Psoas muscle (tissue), 8 donors: ENCODE results near the gene SELPLG. TPM values are rescaled to one million over a fixed set of nuclear protein-coding genes. Genes with fewer than 3 reads are reported as not detected.

ENCODE experiments used
- ATAC-seq, 4 donors: fragments of 200-7000 bp; cut with Tn5 transposase; one replicate each; pipeline ENCODE4 v1.9.1; 2020; ENCODE audit warnings: moderate library complexity in 3 of 4, mild to moderate bottlenecking in 2 of 4
- DNase-seq, 2 donors: peaks; one replicate each; pipeline ENCODE4 v3.0.0-alpha.2; 2020
- H3K27ac ChIP-seq: fragments of 200-600 bp; one replicate; pipeline ENCODE4 v1.8.0; 2022
- H3K27me3 ChIP-seq, 3 donors: fragments of 200-600 bp in 1 of 3; one replicate each; pipeline versions ENCODE4 v1.6.1 to v1.8.0; 2013 to 2022; ENCODE audit warnings: low read length in 2 of 3, mild to moderate bottlenecking in 2 of 3, moderate library complexity in 1 of 3; ENCODE audit not compliant: insufficient read depth in 3 of 3
- H3K36me3 ChIP-seq, 2 donors: fragments of 200-600 bp in 1 of 2; one replicate each; pipeline versions ENCODE4 v1.6.1 to v1.8.0; 2013 to 2022; ENCODE audit warnings: low read depth in 1 of 2, mild to moderate bottlenecking in 1 of 2, moderate library complexity in 1 of 2; ENCODE audit not compliant: insufficient read depth in 1 of 2
- H3K4me1 ChIP-seq: fragments of 200-600 bp; one replicate; pipeline ENCODE4 v1.8.0; 2022
- H3K4me3 ChIP-seq: fragments of 200-600 bp; one replicate; pipeline ENCODE4 v1.8.0; 2022; ENCODE audit warnings: mild to moderate bottlenecking
- H3K9me3 ChIP-seq: fragments of 200-600 bp; one replicate; pipeline ENCODE4 v1.8.0; 2022
- CTCF ChIP-seq: fragments of 200-600 bp; IDR thresholded peaks from one replicate; pipeline ENCODE4 v1.8.0; 2022; ENCODE audit warnings: antibody characterized with exemption
- WGBS, 3 donors: extraction: QIAGEN DNeasy Blood & Tissue Kit; methylation state at CpG; one replicate each; pipeline versions ENCODE4 v1.1.6 to v1.1.7; 2013; 5-methylcytosine and 5-hydroxymethylcytosine counted together
- intact Hi-C, 2 donors: fragments of 100-400 bp; cut with DNase I; formaldehyde crosslinking; loops; one replicate each; pipeline versions ENCODE4 v1.11.0 to v1.14.2; 2022
- polyA plus RNA-seq, 3 donors: library from polyadenylated mRNA; stranded (reverse); fragments of 200-250 nt; gene quantifications; one replicate each; pipeline ENCODE4 v1.2.3, GENCODE V29; 2013
- total RNA-seq, 4 donors: library from RNA; stranded (reverse); fragmentation: NEBNext Ultra II Directional in 2 of 4; extraction: Animal tissue kit (Norgen Biotek cat#: 25700) in 2 of 4; gene quantifications; one replicate each; pipeline versions ENCODE4 v1.2.1 to v1.2.4, GENCODE V29; 2021 to 2023
- donor health status: healthy with polysubstance abuse.
- donor health status: DM: no; HTN: no; CAD: no; lungs with moderate emphysema.
- donor health status: Bipolar disorder and iron deficiency.
- donor health status: healthy.
- donor health status: DM: yes; HTN: yes; CAD: no.
- donor health status: DM: no; HTN: no; CAD: no.
- donor health status: DM: no; HTN: no; CAD: no.
- donor health status: DM: yes; HTN: yes; CAD: no.

Gene SELPLG
- total and polyA plus RNA-seq, 7 donors: 0.62 to 3.8 (median 1.5) TPM

- no peaks in the 10 kb centered on the region for H3K9me3 ChIP-seq
- no peak for TF ChIP-seq CTCF
- intact Hi-C loops: no loop called here
- H3K4me3 ChIP-seq: no peak overlapping the region
- no peaks in the 10 kb centered on the region for H3K27me3 ChIP-seq
- peaks cover 24 to 89% of the 10 kb centered on the region in 2 donors for H3K36me3 ChIP-seq
- ATAC-seq (no peak), DNase-seq (no peak)
- 90 to 94% (median 90%) methylated on average over 9 of the region's 9 CpGs for WGBS, 3 donors
- peaks cover 15% of the 10 kb centered on the region for H3K4me1 ChIP-seq
- no peak overlapping the region for H3K27ac ChIP-seq
These were observed 14.7 kb upstream of the SELPLG start for GRCh38 chr12:108648371-108648770.

GRCh38 chr12:108647585-108648287, 14.0 kb upstream of the SELPLG start:
- TF ChIP-seq CTCF: no peak
- ATAC-seq (no peak), DNase-seq (no peak)
- intact Hi-C loops: no loop called here
- H3K27ac ChIP-seq: no peak overlapping the region
- H3K36me3 ChIP-seq: peaks cover 22 to 82% of the 10 kb centered on the region in 2 donors
- H3K4me3 ChIP-seq: no peak overlapping the region
- H3K9me3 ChIP-seq: no peaks in the 10 kb centered on the region
- no peaks in the 10 kb centered on the region for H3K27me3 ChIP-seq
- 80 to 83% (median 82%) methylated on average over 11 of the region's 11 CpGs for WGBS, 3 donors
- peaks cover 21% of the 10 kb centered on the region for H3K4me1 ChIP-seq

GRCh38 chr12:108646600-108647579, 13.2 kb upstream of the SELPLG start:
- DNase-seq: no peak
- intact Hi-C loops: no loop called here
- Histone ChIP-seq H3K36me3 (peaks cover 19 to 74% of the 10 kb centered on the region in 2 donors), H3K9me3 (no peaks in the 10 kb centered on the region), H3K4me3 (no peak overlapping the region), H3K27me3 (no peaks in the 10 kb centered on the region), H3K4me1 (peaks cover 28% of the 10 kb centered on the region), H3K27ac (no peak overlapping the region)
- 66 to 75% (median 69%) methylated on average over 10 of the region's 10 CpGs for WGBS, 3 donors
- no peak for ATAC-seq
- TF ChIP-seq CTCF: no peak

GRCh38 chr12:108645686-108646599, 12.2 kb upstream of the SELPLG start:
- no peak for TF ChIP-seq CTCF
- WGBS, 3 donors: 53 to 70% (median 63%) methylated on average over 15 of the region's 15 CpGs
- Histone ChIP-seq H3K9me3 (no peaks in the 10 kb centered on the region), H3K4me1 (peaks cover 32% of the 10 kb centered on the region), H3K27ac (no peak overlapping the region), H3K36me3 (peaks cover 13 to 64% of the 10 kb centered on the region in 2 donors), H3K27me3 (no peaks in the 10 kb centered on the region), H3K4me3 (no peak overlapping the region)
- ATAC-seq: no peak
- intact Hi-C loops: no loop called here
- DNase-seq: no peak
